ENCODE data around the gene KEAP1.
"Not testable (repeated sequence)": the region's sequence is repeated elsewhere in the genome, so short reads cannot be mapped to it uniquely, and the experiment has no call there.

Gene KEAP1

DNA sequence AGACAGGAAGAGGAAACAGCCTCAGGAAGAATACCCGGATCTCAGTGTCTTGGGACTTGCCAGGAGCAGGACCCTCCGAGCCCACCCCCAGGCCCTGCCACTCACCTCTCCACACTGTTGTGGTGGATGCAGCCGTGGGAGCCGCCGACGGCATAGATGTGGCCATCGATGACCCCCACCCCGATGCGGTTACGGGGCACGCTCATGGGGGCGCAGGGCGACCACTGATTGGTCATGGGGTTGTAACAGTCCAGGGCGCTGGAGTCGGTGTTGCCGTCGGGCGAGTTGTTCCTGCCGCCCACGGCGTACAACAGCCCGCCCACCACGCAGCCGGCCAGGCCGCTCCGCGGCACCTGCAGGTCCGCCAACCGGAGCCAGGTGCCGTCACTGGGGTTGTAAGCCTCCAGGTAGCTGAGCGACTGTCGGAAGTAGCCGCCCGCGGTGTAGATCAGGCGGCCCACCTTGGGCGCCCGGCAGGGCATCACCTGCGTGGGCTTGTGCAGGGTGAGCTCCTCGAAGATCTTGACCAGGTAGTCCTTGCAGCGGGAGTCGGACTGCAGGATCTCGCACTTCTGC, 11.6 kb downstream of the KEAP1 start:
- no peak for DNase-seq

DNA sequence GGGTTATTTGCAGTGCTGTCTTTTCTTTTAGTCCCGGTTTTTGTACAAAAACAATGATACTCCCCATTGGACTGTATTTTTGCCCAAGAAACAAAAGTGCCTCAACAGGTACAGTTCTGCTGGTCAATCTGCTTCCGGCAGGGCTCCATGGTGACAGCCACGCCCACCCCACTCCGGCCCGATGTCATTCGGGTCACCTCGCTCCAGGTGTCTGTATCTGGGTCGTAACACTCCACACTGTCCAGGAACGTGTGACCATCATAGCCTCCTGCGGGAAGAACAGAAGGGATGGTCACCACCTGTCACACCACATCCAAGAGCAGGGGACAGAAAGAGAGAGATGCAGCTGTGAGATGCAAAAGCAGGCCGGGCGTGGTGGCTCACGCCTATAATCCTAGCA, 16.6 kb downstream of the KEAP1 start:
- no peak for DNase-seq

DNA sequence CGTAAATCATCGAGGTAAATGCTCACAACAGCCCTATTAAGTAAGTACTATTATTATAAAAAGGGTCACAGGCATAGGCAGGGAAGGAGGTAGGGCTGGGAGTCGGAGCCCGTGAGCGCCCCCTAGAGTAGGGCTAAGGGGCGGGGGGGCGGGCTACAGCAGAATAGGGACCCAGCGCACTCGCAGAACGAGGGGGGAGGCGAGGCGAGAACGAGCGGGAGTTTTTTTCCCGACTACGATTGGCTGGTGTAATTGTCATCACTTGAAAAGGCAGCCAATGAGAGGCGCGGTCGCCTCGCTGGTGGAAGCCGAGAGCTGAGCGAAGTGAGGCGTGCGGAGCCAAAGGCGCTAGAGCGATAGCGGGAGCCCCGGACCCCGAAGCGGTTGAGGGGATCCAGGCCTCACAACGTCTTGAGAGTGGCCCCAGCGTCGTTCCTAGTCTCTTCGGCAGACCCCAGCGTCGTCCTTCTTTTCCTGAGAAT, 24.2 kb downstream of the KEAP1 start:
- peak; percentile 92 for DNase-seq

DNA sequence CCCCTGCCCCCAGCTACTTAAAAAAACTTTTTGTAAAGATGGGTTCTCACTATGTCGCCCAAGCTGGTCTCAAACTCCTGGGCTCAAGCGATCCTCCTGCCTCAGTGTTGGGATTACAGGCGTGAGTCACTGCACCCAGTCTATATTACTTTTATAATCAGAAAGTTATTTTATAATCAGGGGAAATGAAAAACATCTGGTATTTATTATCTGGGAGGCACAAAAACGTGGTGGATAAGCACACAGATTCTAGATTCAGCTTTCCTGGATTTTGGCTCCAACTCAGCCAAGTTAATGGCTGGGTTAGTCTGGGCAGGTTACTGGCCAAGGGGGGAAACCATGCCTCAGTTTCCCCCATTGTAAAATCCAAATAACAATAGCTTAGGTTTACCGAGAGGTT, 24.7 kb downstream of the KEAP1 start:
- DNase-seq: no peak

DNA sequence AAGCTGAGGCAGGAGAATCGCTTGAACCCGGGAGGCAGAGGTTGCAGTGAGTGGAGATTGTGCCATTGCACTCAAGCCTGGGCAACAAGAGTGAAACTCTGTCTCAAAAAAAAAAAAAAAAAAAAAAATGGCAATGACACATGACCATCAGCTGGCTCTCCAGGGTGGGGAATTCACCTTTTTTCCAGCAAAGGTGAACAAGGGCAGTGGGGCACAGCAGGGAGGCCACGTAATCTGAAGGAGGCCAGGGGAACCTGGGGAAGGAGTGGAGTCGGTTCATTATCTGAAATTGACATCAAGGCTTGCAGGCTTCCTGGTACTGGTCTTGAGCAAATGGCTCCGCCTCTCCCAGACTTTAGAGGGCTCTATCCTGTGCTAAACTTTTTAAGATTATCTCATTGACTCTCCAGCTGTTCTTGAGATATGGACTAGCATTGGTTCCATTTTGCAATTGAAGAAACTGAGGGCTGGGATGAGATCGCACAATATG, 28.1 kb downstream of the KEAP1 start:
- no peak for DNase-seq

DNA sequence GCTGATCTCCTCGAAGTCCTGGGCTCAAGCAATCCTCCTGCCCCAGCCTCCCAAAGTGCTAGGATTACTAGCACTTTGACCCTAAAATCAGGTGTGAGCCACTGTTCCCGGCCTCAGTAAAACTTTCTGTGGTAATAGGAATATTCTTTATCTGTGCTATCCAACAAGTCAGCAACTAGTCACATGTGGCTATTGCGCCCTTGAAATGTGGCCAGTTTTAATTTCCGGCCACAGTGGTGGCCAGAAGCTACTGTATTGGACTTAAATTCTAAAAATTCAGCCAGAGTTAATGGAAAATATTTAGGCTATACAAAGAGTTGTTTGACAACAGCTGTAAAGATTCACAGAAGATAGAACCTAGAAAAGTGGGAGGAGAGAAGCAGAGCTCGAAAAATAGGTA, 30.0 kb downstream of the KEAP1 start:
- DNase-seq: no peak

DNA sequence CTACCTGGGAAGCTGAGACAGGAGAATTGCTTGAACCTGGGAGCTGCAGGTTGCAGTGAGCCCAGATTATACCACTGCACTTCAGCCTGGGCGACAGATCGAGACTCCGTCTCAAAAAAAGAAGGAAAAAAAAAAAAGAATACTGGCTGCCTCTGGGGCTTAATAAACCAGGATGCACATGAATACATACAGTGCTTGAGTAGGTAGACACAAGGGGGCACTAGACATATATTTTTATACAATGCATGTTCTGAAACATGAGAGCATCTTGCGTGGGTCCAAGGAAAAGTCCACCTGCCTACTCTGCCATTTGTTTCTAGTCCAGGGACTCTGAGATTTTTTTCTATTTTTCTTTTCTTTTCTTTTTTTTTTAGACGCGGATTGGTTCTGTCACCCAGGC, 31.2 kb downstream of the KEAP1 start:
- peak; percentile 27 for DNase-seq

DNA sequence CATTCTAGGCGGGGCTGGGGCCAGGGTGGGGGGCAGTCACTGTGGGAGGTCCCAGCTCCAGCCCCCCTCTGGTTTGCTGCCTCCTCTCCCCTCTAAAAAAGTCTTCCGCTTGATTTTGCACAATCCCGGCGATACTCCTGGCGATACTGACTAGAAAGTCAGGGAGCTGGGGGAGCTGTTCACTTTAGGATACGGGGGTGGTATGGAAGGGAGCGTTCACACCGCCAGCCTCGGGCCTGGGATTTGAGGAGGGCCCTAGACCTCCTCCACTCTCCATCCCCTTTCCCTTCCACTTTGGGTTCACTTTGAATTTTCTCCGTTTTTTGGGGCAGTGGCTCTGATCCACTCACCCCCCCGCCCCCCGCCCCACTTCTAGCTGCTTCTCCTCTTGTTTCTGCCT, 35.0 kb downstream of the KEAP1 start:
- no peak for DNase-seq

DNA sequence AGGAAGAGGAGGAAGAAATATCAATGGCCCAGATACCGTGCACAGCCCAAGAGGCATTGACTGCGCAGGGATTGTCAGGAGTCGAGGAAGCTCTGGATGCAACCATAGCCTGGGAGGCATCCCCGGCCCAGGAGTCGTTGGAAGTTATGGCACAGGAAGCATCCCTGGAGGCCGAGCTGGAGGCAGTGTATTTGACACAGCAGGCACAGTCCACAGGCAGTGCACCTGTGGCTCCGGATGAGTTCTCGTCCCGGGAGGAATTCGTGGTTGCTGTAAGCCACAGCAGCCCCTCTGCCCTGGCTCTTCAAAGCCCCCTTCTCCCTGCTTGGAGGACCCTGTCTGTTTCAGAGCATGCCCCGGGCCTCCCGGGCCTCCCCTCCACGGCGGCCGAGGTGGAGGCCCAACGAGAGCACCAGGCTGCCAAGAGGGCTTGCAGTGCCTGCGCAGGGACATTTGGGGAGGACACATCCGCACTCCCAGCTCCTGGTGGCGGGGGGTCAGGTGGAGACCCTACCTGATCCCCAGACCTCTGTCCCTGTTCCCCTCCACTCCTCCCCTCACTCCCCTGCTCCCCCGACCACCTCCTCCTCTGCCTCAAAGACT, 36.0 kb downstream of the KEAP1 start:
- DNase-seq: no peak

DNA sequence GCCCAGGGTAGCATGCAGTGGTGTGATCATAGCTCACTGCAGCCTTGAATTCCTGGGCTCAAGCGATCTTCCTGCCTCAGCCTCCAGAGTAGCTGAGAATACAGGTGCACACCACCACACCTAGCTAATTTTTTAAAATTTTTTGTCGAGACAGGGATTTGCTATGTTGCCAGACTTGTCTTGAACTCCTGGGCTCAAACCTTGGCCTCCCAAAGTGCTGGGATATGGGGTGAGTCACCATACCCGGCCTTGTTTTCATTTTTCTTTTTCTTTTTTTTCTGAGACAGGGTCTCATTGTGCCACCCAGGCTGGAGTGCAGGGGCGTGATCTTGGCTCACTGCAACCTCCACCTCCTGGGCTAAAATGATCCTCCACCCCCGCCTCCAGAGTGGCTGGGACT, 38.7 kb downstream of the KEAP1 start:
- no peak for DNase-seq

DNA sequence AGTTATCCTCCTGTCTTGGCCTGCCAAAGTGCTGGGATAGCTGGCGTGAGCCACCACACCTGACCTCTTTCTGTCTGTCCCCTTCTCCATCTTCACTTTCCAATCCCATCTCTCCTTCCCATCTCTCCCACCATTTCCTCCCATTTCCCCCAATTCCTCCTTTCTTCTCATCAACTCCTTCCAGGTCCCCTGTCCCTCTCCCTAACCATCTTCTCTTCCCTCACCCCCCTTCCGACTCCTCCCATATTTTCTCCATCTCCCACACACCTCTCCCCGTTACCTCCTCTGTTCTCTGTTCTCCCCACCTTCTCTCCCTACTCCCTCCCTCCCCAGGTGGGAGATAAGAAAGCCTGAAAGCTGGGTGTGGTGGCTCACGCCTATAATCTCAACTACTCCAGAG, 40.6 kb downstream of the KEAP1 start:
- no peak for DNase-seq

DNA sequence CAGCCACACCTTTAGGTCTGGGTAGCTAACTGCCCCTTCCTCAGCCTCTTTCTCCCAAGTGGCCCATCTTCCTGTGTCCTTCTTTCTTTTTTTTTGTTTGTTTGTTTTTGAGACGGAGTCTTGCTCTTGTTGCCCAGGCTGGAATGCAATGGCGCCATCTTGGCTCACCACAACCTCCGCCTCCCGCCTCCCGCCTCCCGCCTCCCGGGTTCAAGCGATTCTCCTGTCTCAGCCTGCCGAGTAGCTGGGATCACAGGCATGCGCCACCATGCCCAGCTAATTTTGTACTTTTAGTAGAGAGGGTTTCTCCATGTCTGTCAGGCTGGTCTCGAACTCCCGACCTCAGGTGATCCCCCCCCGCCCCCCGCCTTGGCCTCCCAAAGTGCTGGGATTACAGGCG, 41.1 kb downstream of the KEAP1 start:
- not testable (repeated sequence) for DNase-seq

DNA sequence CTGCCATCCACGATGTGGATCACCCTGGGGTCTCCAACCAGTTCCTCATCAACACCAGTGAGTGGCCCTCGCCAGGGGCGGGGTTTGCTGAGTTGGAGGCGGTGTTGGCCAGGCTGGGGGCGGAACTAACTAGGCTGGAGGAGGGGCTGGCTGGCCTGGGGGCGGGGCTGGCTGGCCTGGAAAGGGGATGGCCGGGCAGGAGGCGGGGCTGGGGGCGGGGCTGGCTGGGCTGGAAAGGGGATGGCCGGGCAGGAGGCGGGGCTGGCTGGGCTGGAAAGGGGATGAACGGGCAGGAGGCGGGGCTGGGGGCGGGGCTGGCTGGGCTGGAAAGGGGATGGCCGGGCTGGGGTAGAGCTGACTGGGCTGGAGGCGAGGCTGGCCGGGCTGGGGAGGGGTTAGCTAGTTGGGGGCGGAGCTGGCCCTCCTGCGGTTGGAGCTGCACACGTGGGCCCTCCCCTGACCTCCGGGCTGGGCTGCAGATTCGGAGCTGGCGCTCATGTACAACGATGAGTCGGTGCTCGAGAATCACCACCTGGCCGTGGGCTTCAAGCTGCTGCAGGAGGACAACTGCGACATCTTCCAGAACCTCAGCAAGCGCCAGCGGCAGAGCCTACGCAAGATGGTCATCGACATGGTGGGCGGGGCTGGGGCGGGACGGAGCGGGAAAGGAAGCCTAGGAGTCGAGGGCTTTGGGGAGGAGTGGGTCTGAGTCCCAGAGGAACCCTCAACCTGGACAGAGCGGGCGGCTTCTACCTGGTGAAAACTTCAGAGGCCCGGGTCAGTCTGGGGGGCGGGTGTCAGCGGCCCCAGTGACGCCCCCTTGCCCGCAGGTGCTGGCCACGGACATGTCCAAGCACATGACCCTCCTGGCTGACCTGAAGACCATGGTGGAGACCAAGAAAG, 41.9 kb downstream of the KEAP1 start:
- DNase-seq: peak; percentile 37

DNA sequence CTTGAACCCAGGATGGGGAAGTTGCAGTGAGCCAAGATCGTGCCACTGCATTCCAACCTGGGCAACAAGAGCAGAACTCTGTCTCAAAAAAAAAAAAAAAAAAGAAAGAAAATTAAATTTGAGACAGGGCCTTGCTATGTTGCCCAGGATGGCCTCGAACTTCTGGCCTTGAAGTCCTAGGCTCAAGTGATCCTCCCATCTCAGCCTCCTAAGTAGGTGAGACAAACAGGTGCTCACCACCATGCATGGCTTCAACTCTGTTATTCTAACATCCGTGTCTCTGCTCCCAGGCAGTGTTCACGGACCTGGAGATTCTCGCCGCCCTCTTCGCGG, 42.5 kb downstream of the KEAP1 start:
- DNase-seq: no peak

DNA sequence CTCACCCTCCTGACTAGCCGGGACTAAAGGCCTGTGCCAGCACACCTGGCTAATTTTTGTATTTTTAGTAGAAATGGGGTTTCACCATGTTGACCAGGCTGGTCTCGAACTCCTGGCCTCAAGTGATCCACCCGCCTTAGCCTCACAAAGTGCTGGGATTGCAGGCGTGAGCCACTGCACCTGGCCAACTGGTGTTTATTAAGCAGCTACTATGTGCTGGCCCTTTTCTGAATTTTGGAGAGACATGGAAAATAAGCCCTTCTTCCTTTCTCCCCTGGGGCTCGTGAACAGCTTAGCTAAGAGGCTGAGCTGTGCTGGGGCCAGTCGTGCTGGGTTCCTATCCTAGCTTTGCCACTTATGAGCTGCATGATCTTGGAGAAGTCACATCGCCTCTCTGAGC, 44.4 kb downstream of the KEAP1 start:
- not testable (repeated sequence) for DNase-seq

DNA sequence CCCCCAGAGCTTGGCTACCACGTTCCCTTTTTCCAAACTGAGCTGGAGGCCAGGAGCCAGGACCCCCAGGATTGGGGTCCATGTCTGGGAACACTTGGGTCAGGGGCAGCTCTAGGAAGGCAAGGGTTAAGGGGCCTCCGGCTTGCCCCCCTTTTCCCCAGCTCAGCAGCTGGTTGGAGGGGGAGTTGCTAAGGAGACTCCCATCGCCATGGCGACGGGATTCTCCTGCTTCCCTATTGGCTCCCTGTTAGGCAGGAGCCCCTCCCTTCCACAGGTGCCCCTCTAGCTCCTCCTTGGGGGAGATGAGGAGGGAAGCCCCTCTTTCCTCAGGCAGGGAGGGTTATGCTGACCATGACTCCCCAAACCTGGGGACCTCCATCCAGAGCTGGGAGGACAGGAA, 48.9 kb downstream of the KEAP1 start:
- DNase-seq: no peak

DNA sequence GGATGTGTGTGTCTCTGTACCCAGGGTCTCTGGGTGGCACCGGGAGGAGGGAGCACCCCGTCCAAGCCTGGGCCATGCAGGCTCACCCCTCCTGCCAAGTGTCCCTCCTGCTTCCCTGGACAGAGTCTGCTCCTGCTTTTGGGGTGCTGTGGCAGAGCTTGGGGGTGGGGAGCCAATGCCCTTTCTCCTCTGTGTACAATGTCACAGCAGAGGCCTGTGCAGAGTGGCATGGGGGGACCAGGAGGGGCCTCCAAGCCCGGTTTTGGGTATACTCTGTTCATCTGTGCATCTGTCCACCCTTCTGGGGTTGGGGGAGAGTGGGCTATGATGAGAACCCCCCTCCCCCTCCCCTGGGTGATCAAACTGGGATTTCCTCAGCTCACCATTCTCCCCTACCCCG, 49.3 kb downstream of the KEAP1 start:
- no peak for DNase-seq

DNA sequence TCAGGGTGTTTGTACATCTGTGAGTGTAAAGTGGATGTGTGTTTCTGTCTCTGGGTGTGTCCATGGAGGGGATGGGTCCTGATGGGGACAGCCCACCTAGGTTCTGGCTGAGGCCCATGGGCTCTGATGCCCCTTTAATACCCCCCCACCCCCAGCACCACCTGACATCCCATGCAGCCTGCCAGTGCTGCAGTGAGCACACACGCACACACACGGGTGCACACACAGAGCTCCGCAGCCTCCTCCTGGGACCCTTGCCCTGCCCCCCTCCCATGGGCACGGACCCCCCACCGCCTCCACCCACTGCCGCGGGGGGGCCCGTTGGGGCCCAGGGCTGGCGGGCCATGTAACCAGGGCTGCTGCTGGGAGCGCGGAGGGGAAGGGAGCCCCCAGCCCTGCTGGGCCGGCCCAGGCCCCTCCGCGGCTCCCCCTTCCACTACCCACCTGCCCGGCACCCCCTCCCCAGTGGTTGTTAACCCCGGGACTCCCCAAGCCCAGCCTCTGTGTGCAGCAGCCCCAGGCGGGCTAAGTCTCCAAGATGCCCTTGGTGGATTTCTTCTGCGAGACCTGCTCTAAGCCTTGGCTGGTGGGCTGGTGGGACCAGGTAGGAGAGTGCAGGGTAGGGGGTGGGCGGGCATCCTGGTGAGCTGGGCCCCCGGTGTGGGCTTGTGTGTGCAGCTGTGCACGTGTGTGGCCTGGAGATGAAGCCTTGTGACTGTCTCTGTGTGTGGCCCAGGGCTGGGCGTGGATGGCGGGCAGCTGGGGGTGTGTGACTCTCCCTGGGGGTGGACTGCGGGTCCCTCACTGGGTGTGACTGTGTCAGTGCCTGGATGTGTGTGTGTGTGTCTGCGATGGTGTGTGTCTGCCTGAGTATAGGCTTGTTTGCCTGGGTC, 50.2 kb downstream of the KEAP1 start:
- DNase-seq: no peak

DNA sequence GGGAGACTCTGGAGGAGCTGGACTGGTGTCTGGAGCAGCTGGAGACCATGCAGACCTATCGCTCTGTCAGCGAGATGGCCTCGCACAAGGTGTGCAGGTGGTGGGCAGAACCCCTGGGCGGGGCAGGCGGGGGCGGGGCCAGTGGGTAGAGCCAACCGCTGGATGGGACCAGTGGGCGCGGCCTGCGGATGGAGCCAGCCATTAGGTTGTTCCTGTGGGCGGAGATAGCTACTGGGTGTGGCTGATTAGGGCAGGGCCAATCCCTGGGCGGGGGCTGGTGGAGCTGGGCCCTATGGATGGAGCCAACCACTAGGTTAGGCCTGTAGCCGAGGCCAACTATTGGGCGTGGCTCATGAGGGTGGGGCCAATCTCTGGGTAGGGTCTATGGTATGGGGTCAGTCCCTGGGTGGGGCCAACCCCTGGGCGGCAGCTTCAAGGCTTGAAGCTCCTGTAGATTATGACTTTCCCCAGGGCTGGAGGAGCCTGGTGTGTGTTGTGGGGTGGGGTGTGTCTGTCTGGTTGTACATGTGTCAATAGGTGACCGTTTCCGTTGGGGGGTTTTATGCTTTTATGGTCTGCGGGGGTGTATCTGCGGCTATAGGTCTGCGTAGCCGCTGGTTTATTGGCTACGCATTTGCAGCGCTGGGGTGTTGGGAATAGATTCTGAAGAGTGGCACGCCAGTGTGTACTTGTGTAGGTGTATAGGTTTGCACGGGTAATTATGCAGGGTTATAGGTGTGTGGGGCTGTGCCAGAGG, 52.1 kb downstream of the KEAP1 start:
- no peak for DNase-seq

DNA sequence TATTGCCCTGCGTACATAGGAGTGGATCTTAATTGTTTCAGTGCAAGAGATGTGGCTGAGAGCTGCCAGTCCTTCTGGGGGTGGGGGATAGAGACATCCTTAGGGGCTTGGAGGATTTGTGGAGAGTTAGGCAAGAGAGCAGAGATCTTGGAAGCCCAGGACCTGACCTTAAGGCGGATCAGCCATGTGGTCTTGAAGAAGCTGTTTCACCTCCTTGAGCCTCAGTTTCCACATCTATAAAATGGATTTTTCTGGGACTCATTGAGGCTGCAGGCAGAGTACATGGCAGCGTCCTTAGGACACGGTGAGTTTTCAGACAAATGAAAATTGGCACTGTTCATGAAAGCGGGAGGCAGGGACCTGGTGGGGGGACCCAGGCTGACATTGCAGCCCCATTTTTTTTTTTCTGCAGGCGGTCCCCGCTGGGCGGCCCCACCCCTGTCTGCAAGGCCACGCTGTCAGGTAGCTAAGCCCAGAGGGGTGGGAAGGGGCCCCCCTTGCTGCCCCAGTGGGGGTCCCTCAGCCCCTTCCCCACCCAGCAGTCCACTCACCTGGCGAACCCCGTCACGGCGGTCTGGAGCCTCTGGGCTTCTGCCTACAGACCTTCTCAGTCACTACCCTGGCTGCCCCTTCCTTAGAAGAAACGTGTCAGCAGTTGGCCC, 52.8 kb downstream of the KEAP1 start:
- no peak for DNase-seq

DNA sequence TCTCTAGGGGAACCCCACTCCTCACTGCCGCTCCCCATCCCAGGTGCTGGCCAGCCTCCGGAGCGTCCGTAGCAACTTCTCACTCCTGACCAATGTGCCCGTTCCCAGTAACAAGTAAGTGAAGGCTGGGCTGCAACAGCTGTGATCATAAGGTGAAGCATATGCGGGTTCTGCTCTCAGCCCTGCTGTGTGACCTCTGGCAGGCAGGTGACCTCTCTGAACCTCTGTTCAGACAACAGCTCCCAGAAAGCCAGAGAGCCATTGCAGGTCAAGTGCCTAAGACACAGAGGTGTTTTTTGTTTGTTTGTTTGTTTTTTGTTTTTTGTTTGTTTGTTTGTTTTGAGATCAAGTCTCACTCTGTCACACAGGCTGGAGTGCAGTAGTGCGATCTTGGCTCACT, 54.1 kb downstream of the KEAP1 start:
- DNase-seq: no peak

DNA sequence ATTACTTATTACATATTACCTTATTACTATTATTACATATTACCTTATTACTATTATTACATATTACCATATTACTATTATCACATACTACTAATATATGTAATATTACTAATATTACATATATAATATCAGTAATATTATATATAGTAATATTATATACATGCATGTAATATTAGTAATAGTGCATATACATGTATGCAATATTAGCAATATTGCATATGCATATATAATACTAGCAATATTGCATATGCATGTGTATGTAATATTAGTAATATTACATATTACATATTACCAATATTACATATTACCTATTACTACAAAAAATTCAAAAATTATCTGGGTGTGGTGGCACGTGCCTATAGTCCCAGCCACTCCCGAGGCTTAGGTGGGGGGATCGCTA, 60.5 kb downstream of the KEAP1 start:
- no peak for DNase-seq

Data from SHP77 treated with DMSO at 0.1 percent for 48 hours (cell line).